Thyroid gland (tissue), 4 donors: ENCODE results near the gene ANAPC16. TPM values are rescaled to one million over a fixed set of nuclear protein-coding genes. Genes with fewer than 3 reads are reported as not detected.

Source experiments
- DNase-seq, 2 donors: peaks; one replicate each; pipeline ENCODE4 v3.0.0-alpha.2; 2019
- H3K27ac ChIP-seq, 3 donors: fragments of 200-600 bp; sonication (generic); 1 replicate in 2 of 3; 2 replicates in 1 of 3; pipeline ENCODE4 v1.5.1; 2016 to 2019; ENCODE audit warnings: mild to moderate bottlenecking in 1 of 3, moderate library complexity in 1 of 3
- H3K27me3 ChIP-seq: fragments of 200-600 bp; sonication (generic); one replicate; pipeline ENCODE4 v1.5.1; 2019
- H3K36me3 ChIP-seq, 2 donors: fragments of 200-600 bp; sonication (generic); one replicate each; pipeline ENCODE4 v1.5.1; 2016 to 2019
- H3K4me1 ChIP-seq, 2 donors: fragments of 200-600 bp; sonication (generic); one replicate each; pipeline ENCODE4 v1.5.1; 2017 to 2019
- H3K4me3 ChIP-seq, 3 donors: fragments of 200-600 bp; sonication (generic); replicated peaks in 1 of 3; 1 replicate in 2 of 3; 2 replicates in 1 of 3; pipeline ENCODE4 v1.5.1; 2016; ENCODE audit warnings: mild to moderate bottlenecking in 1 of 3
- H3K9me3 ChIP-seq: fragments of 200-600 bp; sonication (generic); one replicate; pipeline ENCODE4 v1.5.1; 2017
- POLR2A ChIP-seq, 2 donors: fragments of 450-650 bp; IDR thresholded peaks; one replicate each; pipeline ENCODE4 v1.6.1; 2017; ENCODE audit warnings: antibody characterized with exemption in 2 of 2, mild to moderate bottlenecking in 2 of 2, moderate library complexity in 1 of 2
- WGBS, 2 donors: methylation state at CpG; one replicate each; pipeline ENCODE4 v1.1.5; 2017; 5-methylcytosine and 5-hydroxymethylcytosine counted together
- intact Hi-C: fragments of 100-400 bp; cut with DNase I; formaldehyde crosslinking; loops from one replicate; pipeline ENCODE4 v1.15.1; 2023
- total RNA-seq, 4 donors: library from RNA; depleted of rRNA; stranded (reverse); fragments of >200 nt; gene quantifications; one replicate each; pipeline ENCODE4 v1.2.3, GENCODE V29; 2016
- TF ChIP-seq, protein P1 (sequence below), 6 experiments: fragments of 200-600 bp in 3 of 6; fragments of 450-650 bp in 3 of 6; sonication (generic) in 3 of 6; IDR thresholded peaks; one replicate each; pipeline ENCODE4 v1.5.1; 2016 to 2019; ENCODE audit warnings: antibody characterized with exemption in 6 of 6, mild to moderate bottlenecking in 2 of 6, inconsistent platforms in 1 of 6, moderate library complexity in 1 of 6

ANAPC16 gene
- total RNA-seq, 4 donors from 2014 or later = 100 to 214 (median 129) TPM

DNA sequence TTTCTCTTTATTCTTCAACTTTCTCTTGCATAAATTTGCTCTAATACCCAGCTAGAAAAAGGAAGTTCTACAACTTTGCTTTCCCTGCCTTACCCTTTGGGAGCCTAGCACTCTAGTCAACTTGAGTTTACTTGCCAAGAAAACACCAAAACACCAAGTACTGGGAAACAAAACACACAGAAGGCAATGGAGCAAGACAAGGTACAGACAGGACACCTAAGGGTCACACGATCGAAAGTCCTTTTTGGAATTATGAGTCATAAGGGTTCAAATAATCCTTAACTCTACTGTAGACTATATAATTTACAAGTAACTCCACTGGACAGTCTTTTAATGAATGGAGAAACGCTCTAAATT is 42.6 kb upstream of the ANAPC16 start:
- H3K27ac ChIP-seq = peak overlapping the region; percentile 18 to 62 (median 62)

DNA sequence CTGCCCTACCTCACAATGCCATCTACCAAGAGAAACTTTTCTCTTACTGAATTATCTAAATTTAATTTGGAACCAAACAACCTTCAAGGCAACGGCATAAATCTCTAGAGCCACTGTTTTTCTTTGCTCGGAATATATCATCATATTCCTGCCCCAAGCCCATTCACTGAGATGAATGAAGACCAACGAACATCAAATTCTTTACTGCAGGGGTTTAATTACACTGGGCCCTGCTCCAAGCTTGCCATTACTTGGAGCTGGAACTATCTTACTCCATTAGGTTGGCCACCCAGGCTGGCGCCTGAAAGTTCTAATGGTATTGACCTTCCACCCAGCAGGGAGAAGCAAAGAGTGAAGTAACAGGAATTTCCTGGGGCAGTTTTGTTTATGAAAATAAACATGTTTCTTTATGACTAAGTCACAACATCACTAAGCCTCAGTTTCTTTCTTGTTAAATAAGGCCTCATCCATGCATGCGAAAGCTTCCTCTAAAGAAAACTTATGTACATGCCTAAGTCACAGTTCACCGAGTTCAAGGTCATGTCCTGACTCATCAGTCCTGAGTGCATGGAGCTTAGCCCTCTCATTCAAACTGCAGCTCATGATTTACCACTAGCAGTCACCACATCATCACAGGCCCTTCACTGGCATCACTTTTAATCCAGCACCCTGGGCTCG is 42.1 kb upstream of the ANAPC16 start:
- H3K36me3 ChIP-seq = no peaks in the 10 kb centered on the region
- H3K4me3 ChIP-seq = no peak overlapping the region
- H3K27ac ChIP-seq = peak overlapping the region; percentile 18 to 62 (median 62)
- no peaks in the 10 kb centered on the region for H3K9me3 ChIP-seq
- peak; percentile 11 to 22 for DNase-seq
- H3K27me3 ChIP-seq = no peaks in the 10 kb centered on the region
- intact Hi-C loops = no loop called here
- TF ChIP-seq, protein P1, sequence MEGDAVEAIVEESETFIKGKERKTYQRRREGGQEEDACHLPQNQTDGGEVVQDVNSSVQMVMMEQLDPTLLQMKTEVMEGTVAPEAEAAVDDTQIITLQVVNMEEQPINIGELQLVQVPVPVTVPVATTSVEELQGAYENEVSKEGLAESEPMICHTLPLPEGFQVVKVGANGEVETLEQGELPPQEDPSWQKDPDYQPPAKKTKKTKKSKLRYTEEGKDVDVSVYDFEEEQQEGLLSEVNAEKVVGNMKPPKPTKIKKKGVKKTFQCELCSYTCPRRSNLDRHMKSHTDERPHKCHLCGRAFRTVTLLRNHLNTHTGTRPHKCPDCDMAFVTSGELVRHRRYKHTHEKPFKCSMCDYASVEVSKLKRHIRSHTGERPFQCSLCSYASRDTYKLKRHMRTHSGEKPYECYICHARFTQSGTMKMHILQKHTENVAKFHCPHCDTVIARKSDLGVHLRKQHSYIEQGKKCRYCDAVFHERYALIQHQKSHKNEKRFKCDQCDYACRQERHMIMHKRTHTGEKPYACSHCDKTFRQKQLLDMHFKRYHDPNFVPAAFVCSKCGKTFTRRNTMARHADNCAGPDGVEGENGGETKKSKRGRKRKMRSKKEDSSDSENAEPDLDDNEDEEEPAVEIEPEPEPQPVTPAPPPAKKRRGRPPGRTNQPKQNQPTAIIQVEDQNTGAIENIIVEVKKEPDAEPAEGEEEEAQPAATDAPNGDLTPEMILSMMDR (IDR thresholded peaks at IDR 0.05) = no peak
- TF ChIP-seq POLR2A (IDR thresholded peaks at IDR 0.05) = no peak
- 83% methylated on average over 7 of the region's 7 CpGs for WGBS, 2 donors
- peaks cover 33 to 37% of the 10 kb centered on the region in 2 donors for H3K4me1 ChIP-seq

More for the DNA sequence above, 42.6 kb upstream of the ANAPC16 start:
- 49 to 60% methylated on average over 3 of the region's 3 CpGs for WGBS, 2 donors
- H3K4me3 ChIP-seq = no peak overlapping the region
- H3K9me3 ChIP-seq = no peaks in the 10 kb centered on the region
- peak in 1 of 2 donors; percentile 11 for DNase-seq
- H3K27me3 ChIP-seq = no peaks in the 10 kb centered on the region
- no peak for TF ChIP-seq POLR2A (IDR thresholded peaks at IDR 0.05)
- TF ChIP-seq, protein P1 (IDR thresholded peaks at IDR 0.05) = no peak
- H3K36me3 ChIP-seq = no peaks in the 10 kb centered on the region
- intact Hi-C loops = no loop called here
- peaks cover 33 to 37% of the 10 kb centered on the region in 2 donors for H3K4me1 ChIP-seq

DNA sequence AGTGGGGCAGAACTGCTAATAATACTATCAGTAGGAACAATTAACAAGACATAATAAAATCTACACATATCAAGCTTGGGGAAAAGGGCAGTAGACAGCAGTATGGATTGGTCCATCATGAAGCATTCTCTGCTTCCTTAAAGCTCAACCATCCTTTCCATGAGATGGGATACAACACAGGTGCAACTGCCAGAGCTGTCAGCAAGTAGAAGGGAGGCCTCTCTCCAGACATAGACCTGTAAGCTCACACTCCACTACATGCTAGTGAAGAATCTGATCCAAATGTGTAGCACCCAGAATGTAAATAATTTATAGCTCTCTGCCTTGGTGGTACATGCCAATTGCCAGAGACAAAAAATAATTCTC is 41.5 kb upstream of the ANAPC16 start:
- H3K36me3 ChIP-seq = no peaks in the 10 kb centered on the region
- intact Hi-C loops = no loop called here
- H3K4me3 ChIP-seq = no peak overlapping the region
- no peak for TF ChIP-seq POLR2A (IDR thresholded peaks at IDR 0.05)
- TF ChIP-seq, protein P1 (IDR thresholded peaks at IDR 0.05) = no peak
- H3K4me1 ChIP-seq = peaks cover 31 to 37% of the 10 kb centered on the region in 2 donors
- H3K9me3 ChIP-seq = no peaks in the 10 kb centered on the region
- no peak for DNase-seq
- no peaks in the 10 kb centered on the region for H3K27me3 ChIP-seq
- peak overlapping the region in 2 of 3 donors; percentile 14 to 18 for H3K27ac ChIP-seq

DNA sequence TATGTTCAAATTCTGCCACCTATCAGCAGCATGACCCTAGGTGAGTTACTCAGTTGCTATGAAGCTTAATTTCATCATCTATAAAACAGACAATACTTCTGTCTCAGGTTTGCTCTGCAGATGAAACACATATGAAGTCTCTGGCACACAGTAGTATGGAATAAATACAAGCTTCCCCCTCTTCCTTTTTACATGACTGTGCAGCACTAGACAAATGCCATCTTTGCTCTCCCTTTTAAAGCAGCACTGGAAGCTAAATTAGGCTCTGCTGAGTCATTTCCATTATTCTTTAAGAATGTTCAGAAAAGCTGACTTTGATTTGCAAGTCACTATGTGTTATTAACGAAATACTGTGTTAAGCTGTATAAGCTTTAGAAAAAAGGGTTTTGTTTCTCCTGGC is 40.7 kb upstream of the ANAPC16 start:
- intact Hi-C loops = no loop called here
- no peaks in the 10 kb centered on the region for H3K9me3 ChIP-seq
- WGBS, 2 donors = 78 to 81% methylated on average over 1 of the region's 1 CpG

DNA sequence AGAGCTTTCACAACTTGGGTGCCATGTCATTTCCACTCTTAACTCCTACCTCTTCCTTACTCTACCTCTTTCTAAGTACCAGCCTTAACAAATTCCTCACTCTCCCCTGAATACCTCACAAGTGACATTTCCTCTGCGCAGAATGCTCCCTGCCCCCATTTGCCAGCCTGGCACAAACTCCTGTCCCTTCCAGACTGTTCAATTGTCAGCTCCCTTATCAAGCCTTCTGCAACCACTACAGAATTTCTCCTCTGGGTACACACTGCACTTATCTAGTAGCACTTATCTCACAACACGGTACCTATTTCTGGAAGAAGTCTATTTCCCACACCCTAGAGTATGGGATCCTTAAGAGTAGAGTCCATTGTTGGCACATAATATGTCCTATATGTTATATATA is 39.1 kb upstream of the ANAPC16 start:
- H3K4me1 ChIP-seq = peaks cover 17 to 18% of the 10 kb centered on the region in 2 donors
- DNase-seq = peak in 1 of 2 donors; percentile 12
- intact Hi-C loops = no loop called here
- H3K4me3 ChIP-seq = no peak overlapping the region
- H3K27me3 ChIP-seq = no peaks in the 10 kb centered on the region
- H3K9me3 ChIP-seq = no peaks in the 10 kb centered on the region
- H3K27ac ChIP-seq = no peak overlapping the region
- 82 to 91% methylated on average over 2 of the region's 2 CpGs for WGBS, 2 donors
- no peaks in the 10 kb centered on the region for H3K36me3 ChIP-seq
- TF ChIP-seq, protein P1 (IDR thresholded peaks at IDR 0.05) = no peak
- TF ChIP-seq POLR2A (IDR thresholded peaks at IDR 0.05) = no peak

More for the DNA sequence above, 40.7 kb upstream of the ANAPC16 start:
- H3K4me3 ChIP-seq = no peak overlapping the region
- DNase-seq = no peak
- H3K27ac ChIP-seq = peak overlapping the region in 1 of 3 donors; percentile 14
- H3K36me3 ChIP-seq = no peaks in the 10 kb centered on the region
- H3K27me3 ChIP-seq = no peaks in the 10 kb centered on the region
- TF ChIP-seq POLR2A (IDR thresholded peaks at IDR 0.05) = no peak
- TF ChIP-seq, protein P1 (IDR thresholded peaks at IDR 0.05) = no peak
- H3K4me1 ChIP-seq = peaks cover 23 to 31% of the 10 kb centered on the region in 2 donors
